IPS-15b (cell line): ENCODE results near the gene PCDHGB2.
"Not testable (repeated sequence)": the region's sequence is repeated elsewhere in the genome, so short reads cannot be mapped to it uniquely, and the experiment has no call there.

ENCODE experiments used
- H3K27me3 ChIP-seq: one replicate; pipeline ENCODE4 v1.6.1; 2013; ENCODE audit warnings: low read length; ENCODE audit not compliant: control insufficient read depth, insufficient read depth
- H3K36me3 ChIP-seq: one replicate; pipeline ENCODE4 v1.6.1; 2013; ENCODE audit warnings: low read length; ENCODE audit not compliant: control insufficient read depth, insufficient read depth
- H3K4me1 ChIP-seq: one replicate; pipeline ENCODE4 v1.6.1; 2013; ENCODE audit warnings: mild to moderate bottlenecking, low read length; ENCODE audit not compliant: control insufficient read depth, insufficient read depth
- H3K4me3 ChIP-seq: one replicate; pipeline ENCODE4 v1.5.1; 2013; ENCODE audit warnings: low read depth, low read length
- H3K9ac ChIP-seq: one replicate; pipeline ENCODE4 v1.6.1; 2013; ENCODE audit warnings: low read depth, mild to moderate bottlenecking, low read length
- H3K9me3 ChIP-seq: one replicate; pipeline ENCODE4 v1.6.1; 2013; ENCODE audit warnings: mild to moderate bottlenecking, low read length; ENCODE audit not compliant: control insufficient read depth, insufficient read depth

Gene PCDHGB2

DNA sequence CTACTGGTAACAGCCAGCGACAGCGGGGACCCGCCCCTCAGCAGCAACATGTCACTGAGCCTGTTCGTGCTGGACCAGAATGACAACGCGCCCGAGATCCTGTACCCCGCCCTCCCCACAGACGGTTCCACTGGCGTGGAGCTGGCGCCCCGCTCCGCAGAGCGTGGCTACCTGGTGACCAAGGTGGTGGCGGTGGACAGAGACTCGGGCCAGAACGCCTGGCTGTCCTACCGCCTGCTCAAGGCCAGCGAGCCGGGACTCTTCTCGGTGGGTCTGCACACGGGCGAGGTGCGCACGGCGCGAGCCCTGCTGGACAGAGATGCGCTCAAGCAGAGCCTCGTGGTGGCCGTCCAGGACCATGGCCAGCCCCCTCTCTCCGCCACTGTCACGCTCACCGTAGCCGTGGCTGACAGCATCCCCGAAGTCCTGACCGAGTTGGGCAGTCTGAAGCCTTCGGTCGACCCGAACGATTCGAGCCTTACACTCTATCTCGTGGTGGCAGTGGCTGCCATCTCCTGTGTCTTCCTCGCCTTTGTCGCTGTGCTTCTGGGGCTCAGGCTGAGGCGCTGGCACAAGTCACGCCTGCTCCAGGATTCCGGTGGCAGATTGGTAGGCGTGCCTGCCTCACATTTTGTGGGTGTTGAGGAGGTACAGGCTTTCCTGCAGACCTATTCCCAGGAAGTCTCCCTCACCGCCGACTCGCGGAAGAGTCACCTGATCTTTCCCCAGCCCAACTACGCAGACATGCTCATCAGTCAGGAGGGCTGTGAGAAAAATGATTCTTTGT is 34.8 kb downstream of the PCDHGB2 start:
- H3K9ac ChIP-seq, H3K36me3 ChIP-seq, H3K27me3 ChIP-seq, H3K9me3 ChIP-seq, H3K4me1 ChIP-seq, H3K4me3 ChIP-seq: not testable (repeated sequence)

DNA sequence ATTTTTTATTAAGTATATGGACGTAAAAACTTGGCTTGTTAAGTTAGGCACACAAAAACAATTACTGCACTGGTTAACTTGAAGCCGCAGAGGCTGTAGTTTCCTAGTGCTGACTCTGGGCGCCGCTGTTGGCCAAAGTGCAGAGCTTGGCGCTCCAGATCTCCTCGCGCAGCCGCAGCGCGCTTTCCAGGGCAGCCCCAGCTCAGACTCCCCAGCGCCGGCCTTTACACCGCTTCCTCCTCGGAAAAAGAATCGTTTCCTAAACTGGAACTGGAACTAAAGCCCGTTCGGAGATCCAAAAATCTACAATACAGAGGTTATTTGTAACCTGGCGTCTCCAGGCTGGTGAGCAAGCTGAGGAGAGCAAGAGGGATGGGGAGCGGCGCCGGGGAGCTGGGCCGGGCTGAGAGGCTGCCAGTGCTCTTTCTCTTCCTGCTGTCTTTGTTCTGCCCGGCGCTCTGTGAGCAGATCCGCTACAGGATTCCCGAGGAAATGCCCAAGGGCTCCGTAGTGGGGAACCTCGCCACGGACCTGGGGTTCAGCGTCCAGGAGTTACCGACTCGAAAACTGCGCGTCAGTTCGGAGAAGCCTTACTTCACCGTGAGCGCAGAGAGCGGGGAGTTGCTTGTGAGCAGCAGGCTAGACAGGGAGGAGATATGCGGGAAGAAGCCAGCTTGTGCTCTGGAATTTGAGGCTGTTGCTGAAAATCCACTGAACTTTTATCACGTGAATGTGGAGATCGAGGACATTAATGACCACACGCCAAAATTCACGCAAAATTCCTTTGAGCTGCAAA is 38.2 kb downstream of the PCDHGB2 start, which contains the start of gene PCDHGB5:
TSS of gene PCDHGB5 (plus strand) at position 192 of the 796 bp plus-strand sequence. CDS start at position 373, 181 bp downstream.
- H3K27me3 ChIP-seq, H3K4me1 ChIP-seq, H3K36me3 ChIP-seq, H3K9me3 ChIP-seq: not testable (repeated sequence)
- Histone ChIP-seq H3K9ac (peak within 1 kb of the TSS; percentile 24), H3K4me3 (peak within 1 kb of the TSS; percentile 30)

DNA sequence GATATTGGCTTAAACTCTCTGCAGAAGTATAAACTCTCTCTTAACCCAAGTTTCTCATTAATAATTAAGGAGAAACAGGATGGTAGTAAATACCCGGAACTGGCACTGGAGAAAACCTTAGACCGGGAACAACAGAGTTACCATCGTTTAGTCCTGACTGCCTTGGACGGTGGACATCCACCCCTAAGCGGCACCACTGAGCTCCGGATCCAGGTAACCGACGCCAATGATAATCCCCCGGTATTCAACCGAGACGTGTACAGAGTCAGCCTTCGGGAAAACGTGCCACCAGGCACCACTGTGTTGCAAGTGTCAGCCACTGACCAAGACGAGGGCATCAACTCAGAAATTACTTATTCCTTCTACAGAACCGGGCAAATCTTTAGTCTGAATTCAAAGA is 38.8 kb downstream of the PCDHGB2 start:
- Histone ChIP-seq H3K27me3 (no peaks in the 10 kb centered on the region), H3K9me3 (peaks cover 4% of the 10 kb centered on the region), H3K36me3 (no peaks in the 10 kb centered on the region), H3K4me3 (no peak overlapping the region), H3K4me1 (no peaks in the 10 kb centered on the region), H3K9ac (no peak overlapping the region)

DNA sequence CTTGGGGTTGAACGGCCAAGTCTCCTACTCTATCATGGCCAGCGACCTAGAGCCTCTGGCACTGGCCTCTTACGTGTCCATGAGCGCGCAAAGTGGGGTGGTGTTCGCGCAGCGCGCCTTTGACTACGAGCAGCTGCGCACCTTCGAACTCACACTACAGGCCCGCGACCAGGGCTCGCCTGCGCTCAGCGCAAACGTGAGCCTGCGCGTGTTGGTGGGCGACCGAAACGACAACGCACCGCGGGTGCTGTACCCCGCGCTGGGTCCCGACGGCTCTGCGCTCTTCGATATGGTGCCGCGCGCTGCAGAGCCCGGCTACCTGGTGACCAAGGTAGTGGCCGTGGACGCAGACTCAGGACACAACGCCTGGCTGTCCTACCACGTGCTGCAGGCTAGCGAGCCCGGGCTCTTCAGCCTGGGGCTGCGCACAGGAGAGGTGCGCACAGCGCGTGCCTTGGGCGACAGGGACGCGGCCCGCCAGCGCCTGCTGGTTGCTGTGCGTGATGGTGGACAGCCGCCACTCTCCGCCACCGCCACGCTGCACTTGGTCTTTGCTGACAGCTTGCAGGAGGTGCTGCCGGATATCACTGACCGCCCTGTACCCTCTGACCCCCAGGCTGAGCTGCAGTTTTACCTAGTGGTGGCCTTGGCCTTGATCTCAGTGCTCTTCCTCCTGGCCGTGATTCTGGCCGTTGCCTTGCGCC is 39.9 kb downstream of the PCDHGB2 start:
- no peak overlapping the region for H3K4me3 ChIP-seq
- H3K9me3 ChIP-seq, result peaks cover 4% of the 10 kb centered on the region
- H3K36me3 ChIP-seq, result no peaks in the 10 kb centered on the region
- no peaks in the 10 kb centered on the region for H3K4me1 ChIP-seq
- no peaks in the 10 kb centered on the region for H3K27me3 ChIP-seq
- H3K9ac ChIP-seq, result no peak overlapping the region

DNA sequence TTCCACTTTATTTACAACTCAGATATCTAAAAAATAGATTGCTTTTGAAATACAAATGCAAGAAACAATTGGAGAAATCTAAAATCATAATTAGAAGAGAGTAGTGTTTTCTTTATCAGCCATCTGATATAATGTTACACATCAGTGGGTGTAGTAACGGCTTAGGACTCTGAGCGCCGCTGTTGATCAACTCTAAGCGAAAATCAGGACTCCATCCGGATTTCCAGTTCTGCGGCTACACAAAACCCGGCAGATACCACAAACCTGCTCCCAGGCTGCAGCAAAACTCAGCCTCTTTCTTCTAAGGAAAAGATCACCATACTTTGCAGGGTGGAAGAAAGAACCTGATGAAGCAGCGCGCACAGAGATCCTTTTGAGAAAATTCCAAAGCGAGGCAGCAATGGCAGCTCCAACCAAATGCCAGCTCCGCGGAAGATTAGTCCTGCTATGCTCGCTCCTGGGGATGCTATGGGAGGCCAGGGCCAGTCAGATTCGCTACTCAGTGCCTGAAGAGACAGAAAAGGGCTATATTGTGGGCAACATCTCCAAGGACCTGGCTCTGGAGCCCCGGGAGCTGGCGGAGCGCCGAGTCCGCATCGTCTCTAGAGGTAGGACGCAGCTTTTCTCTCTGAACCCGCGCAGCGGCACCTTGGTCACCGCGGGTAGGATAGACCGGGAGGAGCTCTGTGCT is 42.9 kb downstream of the PCDHGB2 start, which contains the start of gene PCDHGA9:
TSS of gene PCDHGA9 (plus strand) at position 226 of the 691 bp plus-strand sequence. CDS start at position 401, 175 bp downstream.
- Histone ChIP-seq H3K4me3 (no peak within 1 kb of the TSS), H3K27me3 (no peaks in the 10 kb centered on the region), H3K9ac (no peak within 1 kb of the TSS), H3K9me3 (peaks cover 4% of the 10 kb centered on the region), H3K36me3 (no peaks in the 10 kb centered on the region), H3K4me1 (no peaks in the 10 kb centered on the region)

DNA sequence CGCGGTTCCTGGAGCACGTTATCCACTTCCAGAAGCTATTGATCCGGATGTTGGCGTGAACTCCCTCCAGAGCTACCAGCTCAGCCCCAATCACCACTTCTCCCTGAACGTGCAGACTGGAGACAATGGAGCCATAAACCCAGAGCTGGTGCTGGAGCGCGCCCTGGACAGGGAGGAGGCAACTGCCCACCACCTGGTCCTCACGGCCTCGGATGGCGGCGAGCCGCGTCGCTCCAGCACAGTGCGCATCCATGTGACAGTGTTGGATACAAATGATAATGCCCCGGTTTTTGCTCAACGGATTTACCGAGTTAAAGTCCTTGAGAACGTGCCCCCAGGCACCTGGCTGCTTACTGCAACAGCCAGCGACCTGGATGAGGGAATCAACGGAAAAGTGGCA is 43.6 kb downstream of the PCDHGB2 start:
- Histone ChIP-seq H3K9me3 (peaks cover 4% of the 10 kb centered on the region), H3K9ac (no peak overlapping the region), H3K36me3 (no peaks in the 10 kb centered on the region), H3K4me3 (no peak overlapping the region), H3K4me1 (no peaks in the 10 kb centered on the region), H3K27me3 (peaks cover 1% of the 10 kb centered on the region)

DNA sequence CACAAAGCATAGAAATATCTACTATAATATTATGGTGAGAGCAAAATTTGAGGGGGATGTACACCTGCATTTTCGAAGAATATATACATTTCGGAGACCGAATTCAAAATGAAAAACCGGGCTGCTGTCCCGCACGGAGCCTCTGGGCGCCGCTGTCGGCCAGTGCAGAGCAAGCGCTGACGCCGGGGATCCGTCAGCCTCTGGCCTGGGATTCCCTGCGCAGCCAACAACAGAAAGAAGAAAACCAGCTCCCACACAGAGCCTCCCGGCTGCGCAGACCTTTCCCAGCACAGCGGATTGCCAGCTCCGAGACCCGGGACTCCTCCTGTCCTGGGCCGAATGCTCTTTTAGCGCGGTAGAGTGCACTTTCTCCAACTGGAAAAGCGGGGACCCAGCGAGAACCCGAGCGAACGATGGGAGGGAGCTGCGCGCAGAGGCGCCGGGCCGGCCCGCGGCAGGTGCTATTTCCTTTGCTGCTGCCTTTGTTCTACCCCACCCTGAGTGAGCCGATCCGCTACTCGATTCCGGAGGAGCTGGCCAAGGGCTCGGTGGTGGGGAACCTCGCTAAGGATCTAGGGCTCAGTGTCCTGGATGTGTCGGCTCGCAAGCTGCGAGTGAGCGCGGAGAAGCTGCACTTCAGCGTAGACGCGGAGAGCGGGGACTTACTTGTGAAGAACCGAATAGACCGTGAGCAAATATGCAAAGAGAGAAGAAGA is 48.2 kb downstream of the PCDHGB2 start, which contains the start of gene PCDHGB6:
TSS of gene PCDHGB6 (plus strand) at position 232 of the 716 bp plus-strand sequence. CDS start at position 414, 182 bp downstream.
- Histone ChIP-seq H3K27me3 (peaks cover 14% of the 10 kb centered on the region), H3K9ac (peak within 1 kb of the TSS; percentile 54), H3K4me3 (peak within 1 kb of the TSS; percentile 72)
- not testable (repeated sequence) for H3K4me1 ChIP-seq, H3K9me3 ChIP-seq, H3K36me3 ChIP-seq

DNA sequence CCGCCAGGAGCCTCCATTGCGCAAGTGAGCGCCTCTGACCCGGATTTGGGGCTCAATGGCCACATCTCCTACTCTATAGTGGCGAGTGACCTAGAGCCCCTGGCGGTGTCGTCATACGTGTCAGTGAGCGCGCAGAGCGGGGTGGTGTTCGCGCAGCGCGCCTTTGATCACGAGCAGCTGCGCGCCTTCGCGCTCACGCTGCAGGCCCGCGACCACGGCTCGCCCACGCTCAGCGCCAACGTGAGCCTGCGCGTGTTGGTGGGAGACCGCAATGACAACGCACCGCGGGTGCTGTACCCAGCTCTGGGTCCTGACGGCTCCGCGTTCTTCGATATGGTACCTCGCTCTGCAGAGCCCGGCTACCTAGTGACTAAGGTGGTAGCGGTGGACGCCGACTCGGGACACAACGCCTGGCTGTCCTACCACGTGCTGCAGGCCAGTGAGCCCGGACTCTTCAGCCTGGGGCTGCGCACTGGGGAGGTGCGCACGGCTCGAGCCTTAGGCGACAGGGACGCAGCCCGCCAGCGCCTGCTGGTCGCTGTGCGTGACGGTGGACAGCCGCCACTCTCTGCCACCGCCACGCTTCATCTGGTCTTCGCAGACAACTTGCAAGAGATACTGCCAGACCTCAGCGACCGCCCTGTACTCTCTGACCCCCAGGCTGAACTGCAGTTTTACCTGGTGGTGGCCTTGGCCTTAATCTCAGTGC is 50.0 kb downstream of the PCDHGB2 start:
- no peak overlapping the region for H3K9ac ChIP-seq
- H3K4me3 ChIP-seq, result no peak overlapping the region
- no peaks in the 10 kb centered on the region for H3K4me1 ChIP-seq
- H3K27me3 ChIP-seq, result peaks cover 14% of the 10 kb centered on the region
- H3K9me3 ChIP-seq, result no peaks in the 10 kb centered on the region
- no peaks in the 10 kb centered on the region for H3K36me3 ChIP-seq

DNA sequence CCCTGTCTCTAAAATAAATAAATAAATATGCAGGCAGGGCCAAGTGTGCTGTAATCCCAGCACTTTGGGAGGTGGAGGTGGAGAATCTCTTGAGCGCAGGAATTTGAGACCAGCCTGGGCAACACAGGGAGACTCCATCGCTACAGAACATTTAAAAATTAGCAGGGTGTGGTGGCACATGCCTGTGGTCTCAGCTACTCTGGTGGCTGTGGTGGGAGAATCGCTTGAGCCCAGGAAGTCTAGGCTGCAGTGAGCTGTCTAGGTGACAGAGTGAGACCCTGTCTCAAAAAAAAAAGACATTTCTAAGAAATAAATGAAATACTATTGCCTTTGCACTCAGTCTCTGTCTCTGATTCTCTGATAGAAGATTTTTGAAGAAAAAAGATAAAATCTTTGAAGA is 51.8 kb downstream of the PCDHGB2 start:
- no peak overlapping the region for H3K4me3 ChIP-seq
- H3K27me3 ChIP-seq, result peaks cover 14% of the 10 kb centered on the region
- H3K4me1 ChIP-seq, result no peaks in the 10 kb centered on the region
- no peaks in the 10 kb centered on the region for H3K9me3 ChIP-seq
- no peaks in the 10 kb centered on the region for H3K36me3 ChIP-seq
- no peak overlapping the region for H3K9ac ChIP-seq
